GM21367 (cell line): ENCODE data around the gene INO80B.
"Not testable (repeated sequence)": the region's sequence is repeated elsewhere in the genome, so short reads cannot be mapped to it uniquely, and the experiment has no call there.

Experiments used
- ATAC-seq: cut with Tn5 transposase; IDR thresholded peaks from one replicate; pipeline ENCODE4 v1.9.1; 2021; ENCODE audit not compliant: unreplicated experiment

Gene INO80B

DNA sequence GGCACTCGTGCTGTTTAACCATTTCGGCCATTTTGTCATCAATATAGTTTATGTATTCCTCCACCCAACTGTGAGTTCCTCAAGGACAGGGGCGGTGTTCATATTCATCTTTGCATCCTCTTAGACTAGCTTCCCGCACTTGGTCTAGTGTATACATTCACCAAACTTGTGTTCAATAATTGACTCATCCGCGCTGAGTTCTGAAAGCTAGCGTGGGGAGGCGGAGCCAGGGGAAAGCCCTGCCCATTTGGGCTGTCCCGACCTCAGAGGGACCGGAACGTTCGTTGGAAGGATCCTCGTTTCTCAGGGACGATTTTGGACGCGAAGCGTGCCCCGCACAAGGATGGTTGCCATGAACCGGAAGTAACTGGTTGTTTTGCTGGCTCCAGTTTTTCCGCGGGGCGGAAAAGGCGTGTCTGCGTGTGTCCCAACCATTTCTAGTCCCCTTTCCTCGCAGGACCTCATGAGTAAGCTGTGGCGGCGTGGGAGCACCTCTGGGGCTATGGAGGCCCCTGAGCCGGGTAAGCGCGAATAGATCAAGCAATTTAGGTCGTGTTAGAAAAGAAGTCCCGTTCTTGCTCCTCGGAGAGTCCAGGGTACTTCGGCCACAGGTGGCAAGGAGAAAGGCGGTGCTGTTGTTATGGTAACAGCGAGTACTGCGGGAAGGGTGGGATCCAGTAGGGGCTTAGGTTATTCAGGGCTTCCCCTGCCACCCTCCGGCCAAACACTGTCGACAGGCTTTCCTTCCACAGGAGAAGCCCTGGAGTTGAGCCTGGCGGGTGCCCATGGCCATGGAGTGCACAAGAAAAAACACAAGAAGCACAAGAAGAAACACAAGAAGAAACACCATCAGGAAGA, at the start of gene INO80B:
INO80B (plus strand) TSS at position 434 of the 858 bp plus-strand sequence; CDS start at position 464, 30 bp downstream.
- peak; percentile 30 for ATAC-seq

DNA sequence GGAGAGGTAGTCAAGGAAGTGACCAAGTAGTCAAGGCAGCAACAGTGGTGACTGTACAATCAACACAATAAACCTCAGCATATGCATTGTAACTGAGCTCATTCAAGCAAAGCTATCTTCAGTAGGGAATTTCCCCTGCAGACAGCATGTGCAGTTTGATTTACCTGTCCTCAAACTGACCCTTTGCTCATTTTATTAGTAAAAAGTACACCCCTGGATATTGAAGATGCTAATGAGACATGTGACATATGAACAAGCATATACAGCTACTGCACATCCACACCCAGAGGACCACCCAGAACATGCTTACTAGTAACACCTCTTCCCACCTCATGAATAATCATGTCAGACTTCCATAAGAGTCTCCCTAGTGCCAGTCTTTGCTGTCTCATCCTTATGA, 48.9 kb upstream of the INO80B start:
- ATAC-seq: peak; percentile 62

DNA sequence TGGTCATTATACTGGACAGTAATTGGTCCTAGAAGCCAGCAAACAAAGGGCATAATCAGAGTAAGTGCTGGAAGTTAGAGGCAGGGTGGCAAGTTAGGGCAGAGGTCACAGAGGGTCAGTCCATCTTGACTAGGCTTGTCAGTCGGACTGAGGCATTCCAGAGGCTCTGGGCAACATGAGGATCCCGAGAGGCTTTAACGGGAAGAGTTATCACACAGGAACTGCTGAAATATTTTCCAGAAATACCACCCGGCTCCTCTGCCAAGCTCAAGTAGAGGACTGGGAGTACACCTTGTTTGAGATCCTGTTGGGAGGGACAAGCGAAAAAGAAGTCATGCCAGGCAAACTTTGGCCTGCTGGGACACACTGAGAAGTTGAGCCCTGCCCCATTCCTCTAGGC, 47.2 kb upstream of the INO80B start:
- no peak for ATAC-seq

DNA sequence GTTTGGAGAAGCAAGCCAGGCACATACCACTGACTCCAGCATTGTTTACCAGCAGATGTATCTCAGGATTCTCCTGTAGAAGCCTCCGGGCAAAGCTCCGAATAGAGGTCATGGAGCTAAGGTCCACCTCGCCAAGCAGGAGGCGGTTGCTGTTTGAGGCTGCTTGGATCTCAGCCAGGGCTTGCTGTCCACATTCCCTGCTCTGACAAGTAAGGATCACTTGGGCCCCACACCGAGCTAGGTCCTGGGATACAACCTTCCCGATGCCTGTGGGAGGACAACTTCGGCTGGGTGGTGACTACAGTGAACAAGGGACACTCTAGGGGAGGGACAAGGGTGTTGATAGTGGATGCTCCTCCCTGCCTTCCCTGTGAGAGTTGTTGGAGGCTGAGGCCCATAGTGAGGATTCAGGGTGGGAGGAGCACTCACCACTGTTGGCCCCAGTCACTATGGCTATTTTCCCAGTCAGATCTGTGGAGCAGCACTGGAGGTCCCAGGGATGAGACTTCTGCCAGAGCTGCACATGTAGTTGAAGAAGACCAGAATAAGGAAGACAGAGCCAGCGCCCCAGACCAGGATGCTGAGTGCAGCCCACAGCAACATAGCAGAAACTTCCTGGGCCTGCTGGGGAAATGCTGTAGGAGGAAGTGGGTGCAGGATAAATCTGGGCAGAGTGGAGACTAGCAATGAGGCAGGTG, 41.7 kb upstream of the INO80B start:
- no peak for ATAC-seq

DNA sequence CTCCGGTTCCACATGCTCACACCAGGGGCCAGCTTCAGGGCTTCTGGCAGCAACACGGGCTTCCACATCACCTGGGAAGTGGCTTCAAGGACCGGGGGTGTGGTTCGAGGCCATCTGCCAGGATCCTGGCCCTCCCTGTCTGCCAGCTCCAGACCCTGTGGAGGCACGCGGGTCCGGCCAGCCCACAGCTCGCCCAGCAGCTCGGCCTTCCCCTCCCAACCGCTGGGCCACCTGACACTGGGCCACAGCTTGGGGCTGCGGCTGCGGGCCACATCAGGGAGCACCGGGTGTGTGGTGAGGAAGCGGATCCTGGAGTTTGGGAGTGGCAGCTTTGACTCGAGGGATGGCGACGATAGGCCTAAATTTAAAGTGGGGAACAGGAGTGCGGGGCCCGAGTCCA, 40.4 kb upstream of the INO80B start:
- no peak for ATAC-seq

DNA sequence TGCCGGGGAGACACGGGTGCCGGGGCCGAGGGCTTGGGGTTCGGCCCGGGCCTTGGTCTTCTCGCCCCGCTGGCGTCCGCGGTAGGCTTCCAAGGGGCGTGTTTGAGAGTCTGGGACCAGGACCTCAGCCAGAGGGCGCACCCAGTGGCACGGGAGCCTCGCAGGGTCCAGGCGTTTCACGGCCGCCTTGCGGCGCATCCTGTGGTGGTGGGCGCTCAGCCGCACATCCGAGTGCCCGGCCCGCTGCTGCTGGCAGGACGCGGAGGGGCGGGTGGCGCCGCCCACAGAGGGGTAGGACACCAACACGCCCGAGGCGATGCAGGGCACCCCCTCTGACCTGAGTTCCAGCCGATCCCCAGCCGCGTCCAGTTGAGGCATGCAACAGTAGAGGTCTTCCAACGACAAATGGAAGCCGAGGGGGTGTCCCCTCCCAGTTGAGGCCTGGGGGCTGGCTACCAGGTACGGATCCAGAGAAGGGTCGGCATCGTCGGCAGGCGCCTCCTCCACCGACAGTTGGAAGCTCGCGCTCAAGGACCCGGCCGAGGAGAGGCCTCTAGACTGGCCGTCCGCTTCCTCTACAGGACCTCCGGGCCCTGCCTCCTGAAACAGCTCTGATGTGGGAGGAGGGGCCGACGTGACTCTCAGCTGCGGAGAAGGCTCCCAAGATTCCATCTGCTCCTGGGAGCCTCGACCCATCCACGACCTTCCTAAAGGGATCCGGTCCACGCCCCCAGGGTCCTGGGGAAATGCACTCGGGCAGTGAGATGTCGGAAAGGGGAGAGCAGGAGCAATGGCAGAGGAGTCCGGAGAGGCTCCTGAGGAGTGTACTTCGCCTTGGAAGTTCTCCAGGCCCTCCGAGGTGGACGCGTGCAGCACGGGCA, 39.8 kb upstream of the INO80B start:
- ATAC-seq: no peak

DNA sequence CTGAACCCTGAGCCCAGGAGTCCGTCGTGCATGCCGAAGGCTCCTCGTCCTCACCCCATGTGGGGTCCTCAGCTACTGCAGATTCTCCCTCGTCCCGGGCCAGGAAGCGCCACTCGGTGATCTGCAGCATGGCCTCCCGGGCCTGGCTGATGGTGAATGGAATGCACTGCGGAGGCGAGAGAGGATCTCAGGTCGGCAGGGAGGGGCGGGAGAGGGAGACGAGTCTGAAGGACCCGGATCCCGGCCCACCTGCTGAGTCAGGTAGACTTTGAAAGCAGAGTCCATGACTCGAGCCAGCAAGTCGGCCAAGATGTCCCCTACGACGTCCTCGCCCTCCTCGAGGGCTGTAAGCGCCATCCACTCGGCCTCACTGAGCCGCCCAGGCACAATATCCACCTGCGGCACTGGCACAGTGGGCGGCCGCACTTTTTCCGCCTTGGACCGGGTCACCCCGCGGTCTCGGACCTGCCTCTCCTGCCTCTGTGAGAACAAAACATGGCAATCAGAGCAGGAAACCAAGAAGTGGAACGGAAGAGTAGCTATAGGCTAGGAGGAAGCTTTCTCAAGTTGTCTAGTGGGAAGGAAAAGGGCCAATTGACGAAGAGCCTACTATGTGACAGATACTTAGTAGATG, 39.0 kb upstream of the INO80B start:
- no peak for ATAC-seq

DNA sequence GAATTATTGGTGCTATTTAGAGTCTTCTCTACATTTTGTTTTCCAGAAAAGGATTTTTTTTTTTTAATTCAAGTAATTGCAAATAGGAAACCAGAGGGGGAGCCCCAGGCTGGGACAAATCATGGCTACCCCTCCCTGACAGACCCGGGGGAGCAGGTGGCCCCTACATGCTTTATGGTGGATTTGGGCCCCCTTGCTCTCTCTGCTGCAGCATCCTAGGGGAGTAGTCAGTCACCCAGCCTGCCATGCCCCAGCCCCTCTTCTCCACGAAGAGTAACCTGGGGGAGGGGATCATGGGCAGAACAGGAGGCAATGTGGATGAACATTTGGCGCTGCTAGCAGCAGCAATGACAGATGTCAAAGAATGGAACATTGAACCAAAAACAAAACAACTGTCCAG, 38.1 kb upstream of the INO80B start:
- ATAC-seq: no peak

DNA sequence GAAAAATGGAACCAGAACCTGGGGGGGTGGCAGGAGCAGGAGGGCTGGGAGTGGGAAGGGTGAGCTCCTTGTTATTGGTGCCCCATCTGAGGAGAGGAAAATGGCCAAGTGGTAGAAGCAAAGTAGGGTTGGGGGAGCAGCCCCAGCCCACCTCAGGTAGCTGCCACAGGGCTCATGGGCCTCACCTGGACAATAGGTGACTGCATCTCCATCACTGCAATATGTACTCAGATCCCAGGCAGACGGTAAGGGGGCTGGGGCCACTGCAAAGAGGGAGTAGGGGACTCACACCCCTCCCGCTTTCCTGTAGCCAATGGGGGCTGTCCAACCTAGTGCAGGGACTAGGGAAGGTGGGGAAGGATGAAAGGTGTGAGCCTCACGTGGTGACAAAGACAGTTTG, 37.7 kb upstream of the INO80B start:
- ATAC-seq: no peak

DNA sequence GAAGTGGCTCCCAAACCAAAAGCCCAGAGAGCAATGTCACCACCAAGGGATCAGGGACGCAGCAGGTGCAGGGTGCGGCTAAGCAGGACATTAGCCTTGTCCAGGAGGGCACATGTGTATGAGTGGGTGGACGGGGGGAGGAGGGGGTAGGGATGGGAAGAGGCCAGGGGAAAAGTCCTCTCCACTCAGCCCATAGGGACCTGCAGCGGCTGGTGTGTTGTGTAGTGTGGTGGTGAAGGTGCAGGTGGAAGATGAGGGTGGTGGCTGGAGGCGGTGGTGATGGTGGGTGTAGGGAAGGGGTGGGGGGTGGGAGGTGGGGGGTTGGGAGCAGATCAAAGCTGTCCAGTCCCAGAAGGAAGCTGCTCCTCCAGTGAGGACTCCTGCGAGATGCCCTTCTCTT, 37.1 kb upstream of the INO80B start:
- no peak for ATAC-seq

DNA sequence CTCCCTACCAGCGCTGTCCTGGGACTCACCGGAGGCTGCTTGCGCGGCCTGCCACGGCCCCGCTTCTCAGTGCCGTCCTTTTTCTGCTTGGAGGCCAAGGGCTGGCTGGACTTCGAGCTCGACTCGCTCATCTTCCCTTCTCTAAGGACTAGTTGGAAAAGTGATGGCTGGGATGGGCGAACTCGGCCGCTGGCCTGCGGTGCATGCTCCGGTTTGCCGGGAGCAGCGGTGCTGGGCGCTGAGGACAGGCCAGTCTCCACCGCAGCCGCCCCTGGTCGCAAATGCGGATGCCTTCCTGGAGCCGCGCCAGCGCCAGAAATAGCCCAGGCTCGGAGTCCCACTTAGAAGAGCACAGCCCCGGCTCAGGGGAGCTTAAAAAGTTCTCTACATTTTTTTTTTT, 36.6 kb upstream of the INO80B start:
- ATAC-seq: no peak

DNA sequence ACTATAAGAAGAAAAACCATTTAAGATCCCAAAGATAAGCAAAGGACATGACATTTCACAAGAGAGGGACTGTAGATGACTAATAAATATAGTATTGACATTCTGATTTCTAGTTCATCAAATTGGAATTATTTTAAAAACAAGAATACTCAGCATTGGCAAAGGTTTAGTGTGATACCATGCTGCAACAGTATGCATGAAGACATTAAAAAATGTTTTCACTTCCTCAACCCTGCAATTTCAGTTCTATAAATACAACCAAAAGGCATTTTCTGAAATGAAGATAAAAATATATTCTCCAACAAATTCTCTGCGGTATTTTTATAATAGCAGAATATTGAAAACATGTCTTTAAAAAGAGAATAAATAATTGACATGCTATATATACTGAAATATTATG, 35.5 kb upstream of the INO80B start:
- no peak for ATAC-seq

DNA sequence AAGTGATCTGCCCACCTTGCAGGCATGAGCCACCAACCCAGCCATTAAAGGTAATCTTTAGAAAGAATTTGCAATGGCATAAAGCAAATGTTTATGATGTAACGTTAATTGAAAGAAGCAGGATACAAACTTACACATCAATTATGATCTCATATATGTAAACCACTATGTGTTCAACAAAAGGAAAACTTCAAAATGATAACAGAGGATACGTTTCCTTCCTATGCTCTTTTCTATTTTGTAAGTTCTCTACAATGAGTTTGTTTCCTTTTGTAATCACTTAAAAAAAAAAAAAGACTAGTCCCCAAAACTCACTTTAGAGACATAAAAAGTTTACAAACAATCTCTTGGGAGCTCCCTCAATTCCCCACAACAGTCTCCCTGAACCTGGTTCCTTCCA, 34.9 kb upstream of the INO80B start:
- ATAC-seq: no peak

DNA sequence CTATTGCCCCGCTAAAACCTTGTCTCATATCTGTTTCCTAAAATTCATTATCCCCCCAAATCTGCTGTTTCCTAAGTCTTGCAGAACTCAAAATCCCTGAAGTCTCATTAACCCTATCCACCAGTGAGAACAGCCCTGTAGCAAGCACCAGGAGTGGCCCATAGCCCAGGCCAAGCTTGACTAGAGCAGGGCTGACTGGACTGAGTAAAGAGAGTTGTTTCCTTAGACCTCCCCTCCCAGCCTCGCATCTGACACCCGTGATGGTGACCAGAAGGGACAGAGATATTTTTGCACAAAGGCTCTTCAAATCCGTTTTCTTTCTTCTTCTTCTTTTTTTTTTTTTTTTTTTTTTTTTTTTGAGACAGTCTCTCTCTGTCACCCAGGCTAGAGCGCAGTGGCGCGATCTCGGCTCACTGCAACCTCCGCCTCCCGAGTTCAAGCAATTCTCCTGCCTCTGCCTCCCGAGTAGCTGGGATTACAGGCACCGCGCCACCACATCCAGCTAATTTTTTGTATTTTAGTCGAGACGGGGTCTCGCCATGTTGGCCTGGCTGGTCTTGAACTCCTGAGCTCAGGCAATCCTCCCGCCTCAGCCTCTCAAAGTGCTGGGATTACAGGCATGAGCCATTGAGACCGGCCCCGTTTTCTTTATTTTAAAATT, 34.3 kb upstream of the INO80B start:
- not testable (repeated sequence) for ATAC-seq

DNA sequence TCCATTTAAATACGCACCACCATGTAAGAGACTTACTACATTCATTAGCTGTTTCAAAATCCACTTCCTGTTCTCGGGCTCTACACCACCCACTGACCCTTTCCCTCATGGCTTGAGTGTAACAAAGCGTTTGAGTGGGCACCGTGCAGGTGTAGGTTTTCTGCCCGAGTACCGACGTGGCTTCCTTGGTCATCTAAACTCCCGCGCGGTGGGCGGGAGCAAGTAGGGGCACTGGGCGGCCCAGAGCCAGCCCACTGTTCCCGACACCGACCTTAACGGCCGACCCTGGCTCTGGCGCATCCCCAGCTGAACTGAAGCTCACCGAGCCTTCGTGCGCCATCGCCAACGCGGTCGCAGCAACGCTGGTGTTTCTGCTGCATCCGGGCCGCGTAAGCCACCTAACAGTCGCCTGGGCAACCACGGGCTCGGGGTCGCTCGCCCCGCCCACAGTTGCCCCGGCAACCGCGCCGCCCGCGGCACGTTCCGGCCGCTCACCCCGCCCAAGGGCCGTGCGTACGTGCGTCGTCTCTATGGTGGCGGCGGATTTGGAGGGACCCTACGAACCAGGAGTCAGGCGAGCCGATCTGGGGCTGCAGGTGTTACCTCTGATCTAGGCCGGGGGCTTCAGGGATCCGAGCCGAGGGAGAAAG, 33.5 kb upstream of the INO80B start, which contains the start of the genes C2orf81 and WDR54:
C2orf81 (minus strand) TSS at position 399 of the 650 bp plus-strand sequence; CDS start at position 340, 59 bp downstream.
WDR54 (plus strand) TSS at position 510 of the 650 bp plus-strand sequence. CDS start 424 bp downstream, outside the sequence.
- peak; percentile 80 for ATAC-seq

DNA sequence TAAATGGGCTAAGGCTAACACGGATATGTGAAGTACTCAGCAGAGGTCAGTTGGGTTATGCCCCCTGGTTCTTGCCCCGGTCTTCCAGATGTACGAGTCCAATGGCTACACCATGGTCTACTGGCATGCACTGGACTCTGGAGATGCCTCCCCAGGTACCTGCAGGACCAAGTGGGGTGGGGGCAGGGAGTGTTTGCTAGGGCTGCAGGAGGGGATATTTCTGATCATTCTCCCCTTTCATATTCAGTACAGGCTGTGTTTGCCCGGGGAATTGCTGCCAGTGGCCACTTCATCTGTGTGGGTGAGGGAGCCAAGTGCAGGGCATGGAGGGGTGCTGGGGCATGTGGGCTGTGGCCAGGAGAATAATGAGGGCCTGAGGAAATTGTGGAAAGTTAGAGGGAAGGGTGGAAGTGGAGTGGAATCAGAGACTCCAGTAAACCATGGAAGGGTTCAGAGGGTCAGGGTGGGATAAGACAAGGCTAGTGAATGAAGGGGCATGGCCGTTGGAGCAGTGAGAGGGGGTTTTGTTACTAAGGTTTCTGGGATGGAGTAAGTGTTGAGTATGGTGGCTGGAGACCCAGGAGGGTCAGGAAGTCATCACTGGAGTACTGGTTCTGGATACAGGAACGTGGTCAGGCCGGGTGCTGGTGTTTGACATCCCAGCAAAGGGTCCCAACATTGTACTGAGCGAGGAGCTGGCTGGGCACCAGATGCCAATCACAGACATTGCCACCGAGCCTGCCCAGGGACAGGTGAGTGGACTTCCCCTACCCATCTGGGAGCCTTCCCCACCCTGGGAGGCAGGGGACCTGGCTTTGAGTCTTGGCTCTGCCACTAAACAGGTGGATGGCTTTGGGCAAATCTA, 31.4 kb upstream of the INO80B start:
- no peak for ATAC-seq

DNA sequence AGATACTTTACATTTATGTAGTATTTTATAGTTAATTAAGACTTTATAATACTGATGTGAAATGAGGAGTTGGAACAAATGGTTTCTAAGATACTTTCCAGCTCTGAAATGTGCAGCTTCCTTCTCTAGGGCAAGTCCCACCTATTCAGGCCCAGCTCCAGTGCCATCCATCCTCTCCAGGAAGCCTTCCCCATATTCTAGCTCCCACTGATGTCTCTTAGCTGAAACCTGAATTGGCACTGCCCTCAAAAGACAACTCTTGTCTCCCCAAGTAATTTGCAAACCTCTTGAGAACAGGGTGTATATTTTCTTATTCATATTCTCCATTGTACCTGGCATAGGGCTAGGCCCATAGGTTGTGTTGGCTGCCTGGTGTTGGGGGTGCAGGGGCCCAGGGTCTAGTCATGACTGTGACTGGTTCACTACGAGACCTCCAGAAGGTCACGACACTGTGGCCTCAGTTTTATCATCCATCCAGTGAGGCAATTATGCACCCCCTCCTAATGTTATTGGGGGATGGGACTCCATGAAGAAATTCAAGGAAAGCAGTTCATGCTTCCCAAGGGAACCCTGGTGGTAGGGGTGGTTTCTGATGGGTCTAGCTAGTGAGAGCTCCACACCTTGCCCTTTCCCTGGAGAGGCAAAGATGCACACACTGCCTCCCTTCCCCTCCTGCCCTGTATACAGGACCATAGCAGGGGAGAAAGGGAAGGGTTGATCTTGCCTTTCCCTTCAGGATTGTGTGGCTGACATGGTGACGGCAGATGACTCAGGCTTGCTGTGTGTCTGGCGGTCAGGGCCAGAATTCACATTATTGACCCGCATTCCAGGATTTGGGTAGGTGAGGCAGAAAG, 30.5 kb upstream of the INO80B start:
- ATAC-seq: no peak

DNA sequence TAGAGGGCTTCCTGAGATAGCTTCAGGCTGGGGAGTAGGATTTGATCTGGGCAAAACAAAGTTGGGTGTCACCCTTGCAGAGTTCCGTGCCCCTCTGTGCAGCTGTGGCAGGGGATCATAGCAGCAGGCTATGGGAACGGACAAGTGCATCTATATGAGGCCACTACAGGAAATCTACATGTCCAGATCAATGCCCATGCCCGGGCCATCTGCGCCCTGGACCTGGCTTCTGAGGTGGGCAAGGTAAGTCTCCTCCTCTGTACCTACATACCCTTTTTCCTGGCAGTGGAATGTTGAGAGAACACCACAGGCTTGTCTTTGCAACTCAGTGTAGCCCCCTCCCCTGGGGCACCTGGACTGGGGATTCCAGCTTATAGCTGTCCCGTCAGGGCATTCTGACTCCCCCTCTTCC, 29.9 kb upstream of the INO80B start:
- ATAC-seq: no peak
